ENCODE results near the gene KCNK10. TPM values are rescaled to one million over a fixed set of nuclear protein-coding genes. Genes with fewer than 3 reads are reported as not detected.

KCNK10 gene
- total RNA-seq, 1 donor from 2014 or later, result not detected

- TF ChIP-seq CTCF (IDR thresholded peaks at IDR 0.05; ENCODE audit: unreplicated experiment), result no peak
- H3K4me1 Mint-ChIP-seq, result peaks cover 6% of the 10 kb centered on the region
- no peak for DNase-seq (ENCODE audit: low spot score in 2 of 2, unreplicated experiment in 2 of 2)
- no peaks in the 10 kb centered on the region for H3K9me3 Mint-ChIP-seq
- H3K27ac Mint-ChIP-seq, result no peak overlapping the region
- H3K27me3 Mint-ChIP-seq (ENCODE audit: low read depth), result peaks cover 48% of the 10 kb centered on the region
- no peaks in the 10 kb centered on the region for H3K36me3 Mint-ChIP-seq
- no peak overlapping the region for H3K4me3 Mint-ChIP-seq
These were observed 126.8 kb downstream of the KCNK10 start for GRCh38 chr14:88196116-88196890.

- Mint-ChIP-seq H3K36me3 (no peaks in the 10 kb centered on the region), H3K27ac (no peak overlapping the region), H3K4me1 (peaks cover 6% of the 10 kb centered on the region), H3K4me3 (no peak overlapping the region), H3K9me3 (no peaks in the 10 kb centered on the region), H3K27me3 (ENCODE audit: low read depth) (peaks cover 48% of the 10 kb centered on the region)
- TF ChIP-seq CTCF (IDR thresholded peaks at IDR 0.05; ENCODE audit: unreplicated experiment), result no peak
- DNase-seq (ENCODE audit: low spot score in 2 of 2, unreplicated experiment in 2 of 2), result no peak
These were observed 127.4 kb downstream of the KCNK10 start for GRCh38 chr14:88195676-88196075.

- Mint-ChIP-seq H3K4me1 (peaks cover 7% of the 10 kb centered on the region), H3K27me3 (ENCODE audit: low read depth) (peaks cover 48% of the 10 kb centered on the region), H3K27ac (no peak overlapping the region), H3K36me3 (no peaks in the 10 kb centered on the region), H3K9me3 (no peaks in the 10 kb centered on the region), H3K4me3 (no peak overlapping the region)
- DNase-seq (ENCODE audit: low spot score in 2 of 2, unreplicated experiment in 2 of 2), result no peak
- TF ChIP-seq CTCF (IDR thresholded peaks at IDR 0.05; ENCODE audit: unreplicated experiment), result no peak
These were observed 128.5 kb downstream of the KCNK10 start for GRCh38 chr14:88194531-88194930.

- H3K27ac Mint-ChIP-seq, result no peak overlapping the region
- DNase-seq (ENCODE audit: low spot score in 2 of 2, unreplicated experiment in 2 of 2), result no peak
- H3K27me3 Mint-ChIP-seq (ENCODE audit: low read depth), result peaks cover 42% of the 10 kb centered on the region
- H3K4me3 Mint-ChIP-seq, result no peak overlapping the region
- no peak for TF ChIP-seq CTCF (IDR thresholded peaks at IDR 0.05; ENCODE audit: unreplicated experiment)
- no peaks in the 10 kb centered on the region for H3K9me3 Mint-ChIP-seq
- no peaks in the 10 kb centered on the region for H3K36me3 Mint-ChIP-seq
- H3K4me1 Mint-ChIP-seq, result peaks cover 14% of the 10 kb centered on the region
These were observed 131.5 kb downstream of the KCNK10 start for GRCh38 chr14:88191605-88192004.

GRCh38 chr14:88189417-88190191, 133.5 kb downstream of the KCNK10 start:
- H3K4me1 Mint-ChIP-seq, result peaks cover 8% of the 10 kb centered on the region
- H3K27ac Mint-ChIP-seq, result no peak overlapping the region
- peak; percentile 45 for TF ChIP-seq CTCF (IDR thresholded peaks at IDR 0.05; ENCODE audit: unreplicated experiment)
- H3K4me3 Mint-ChIP-seq, result peak overlapping the region; percentile 52
- peaks cover 28% of the 10 kb centered on the region for H3K27me3 Mint-ChIP-seq (ENCODE audit: low read depth)
- no peaks in the 10 kb centered on the region for H3K36me3 Mint-ChIP-seq
- DNase-seq (ENCODE audit: low spot score in 2 of 2, unreplicated experiment in 2 of 2), result peak in 1 of 2 experiments; percentile 77
- no peaks in the 10 kb centered on the region for H3K9me3 Mint-ChIP-seq

All from mesothelial cell of epicardium (in vitro differentiated cells).